ENCODE data around the gene TCERG1L. TPM values are rescaled to one million over a fixed set of nuclear protein-coding genes. Genes with fewer than 3 reads are reported as not detected.
"Not testable (repeated sequence)": the region's sequence is repeated elsewhere in the genome, so short reads cannot be mapped to it uniquely, and the experiment has no call there.

Gene TCERG1L
- total and polyA plus RNA-seq, 4 donors: 1.9 to 23.5 (median 14.9) TPM

DNA sequence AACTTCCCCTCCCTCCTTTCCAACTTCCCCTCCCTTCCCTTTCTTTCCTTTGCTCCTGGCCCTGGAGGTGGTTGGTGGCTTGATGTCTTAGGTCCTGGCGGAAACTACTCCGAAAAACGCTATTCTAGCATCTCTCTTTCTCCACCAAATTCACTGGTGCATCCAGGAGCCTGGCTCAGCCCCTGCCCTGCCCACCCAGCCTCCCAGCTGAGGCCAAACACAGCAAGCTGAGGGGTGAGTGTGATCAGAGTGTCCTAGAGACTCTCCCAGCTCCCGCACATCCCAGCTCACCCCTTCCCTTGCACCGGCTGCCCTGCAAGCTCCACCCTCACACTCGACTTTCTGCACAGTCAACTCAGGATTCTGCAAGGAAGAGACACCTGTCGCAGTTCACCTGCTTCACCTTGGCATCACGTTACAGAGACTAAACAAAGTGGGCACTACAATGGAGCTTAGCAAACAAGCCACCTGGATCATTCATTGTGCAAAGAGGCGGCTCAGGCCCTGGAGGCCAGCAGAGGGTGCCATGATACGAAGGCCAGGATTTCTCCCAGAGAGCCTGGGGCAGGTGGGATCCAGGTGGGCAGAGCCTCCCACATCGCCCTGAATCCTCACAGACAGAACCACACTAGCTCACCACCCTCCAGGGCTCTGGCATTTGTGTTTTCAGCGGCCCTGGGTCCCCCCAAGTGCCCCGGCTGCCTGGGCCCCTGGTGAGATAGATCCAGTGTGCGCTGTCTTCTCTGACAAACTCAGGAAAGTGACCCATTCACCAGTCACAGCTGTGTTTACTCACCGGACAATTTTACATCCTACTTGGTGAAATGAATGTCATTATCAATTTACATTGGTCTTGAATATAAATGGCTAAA, 169.6 kb downstream of the TCERG1L start:
- peaks cover 29% of the 10 kb centered on the region for H3K4me1 ChIP-seq (ENCODE audit: control insufficient read depth, insufficient read depth, low read length)
- no peak for DNase-seq (ENCODE audit: low read depth in 4 of 6, low spot score in 6 of 6)
- WGBS (ENCODE audit: insufficient coverage): 90% methylated on average over 10 of the region's 15 CpGs
- H3K4me3 ChIP-seq (ENCODE audit: low read depth, low read length): no peak overlapping the region
- peaks cover 21% of the 10 kb centered on the region for H3K36me3 ChIP-seq (ENCODE audit: control insufficient read depth, insufficient read depth, low read length)
- no peaks in the 10 kb centered on the region for H3K9me3 ChIP-seq (ENCODE audit: control insufficient read depth, insufficient read depth, low read length)
- H3K27me3 ChIP-seq (ENCODE audit: control insufficient read depth, insufficient read depth, low read length): no peaks in the 10 kb centered on the region
- no peak overlapping the region for H3K27ac ChIP-seq (ENCODE audit: low read depth, low read length)

DNA sequence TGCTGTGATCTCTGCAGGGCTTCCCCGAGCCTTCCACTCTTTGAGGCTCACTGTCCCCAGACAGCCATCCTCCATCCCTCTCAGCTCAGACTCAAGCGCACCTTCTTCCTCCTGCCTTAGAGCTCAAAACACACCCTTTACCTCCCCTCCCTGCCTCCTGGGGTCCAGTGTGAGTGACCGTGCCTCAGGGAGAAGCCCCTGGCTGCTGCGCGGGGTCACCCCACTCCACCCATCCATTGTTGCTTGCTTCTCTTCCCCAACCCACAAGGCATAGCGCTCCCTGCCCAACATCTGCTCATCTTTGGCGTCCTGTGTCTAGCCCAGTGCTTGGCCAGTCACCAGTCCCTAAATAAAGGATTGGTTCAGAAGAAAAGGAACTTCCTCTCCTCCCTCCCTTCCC, 170.3 kb downstream of the TCERG1L start:
- H3K9me3 ChIP-seq (ENCODE audit: control insufficient read depth, insufficient read depth, low read length): no peaks in the 10 kb centered on the region
- H3K4me1 ChIP-seq (ENCODE audit: control insufficient read depth, insufficient read depth, low read length): peaks cover 26% of the 10 kb centered on the region
- no peak for DNase-seq (ENCODE audit: low read depth in 4 of 6, low spot score in 6 of 6)
- no peaks in the 10 kb centered on the region for H3K27me3 ChIP-seq (ENCODE audit: control insufficient read depth, insufficient read depth, low read length)
- no peak overlapping the region for H3K27ac ChIP-seq (ENCODE audit: low read depth, low read length)
- H3K4me3 ChIP-seq (ENCODE audit: low read depth, low read length): no peak overlapping the region
- 79% methylated on average over 5 of the region's 7 CpGs for WGBS (ENCODE audit: insufficient coverage)
- H3K36me3 ChIP-seq (ENCODE audit: control insufficient read depth, insufficient read depth, low read length): peaks cover 23% of the 10 kb centered on the region

DNA sequence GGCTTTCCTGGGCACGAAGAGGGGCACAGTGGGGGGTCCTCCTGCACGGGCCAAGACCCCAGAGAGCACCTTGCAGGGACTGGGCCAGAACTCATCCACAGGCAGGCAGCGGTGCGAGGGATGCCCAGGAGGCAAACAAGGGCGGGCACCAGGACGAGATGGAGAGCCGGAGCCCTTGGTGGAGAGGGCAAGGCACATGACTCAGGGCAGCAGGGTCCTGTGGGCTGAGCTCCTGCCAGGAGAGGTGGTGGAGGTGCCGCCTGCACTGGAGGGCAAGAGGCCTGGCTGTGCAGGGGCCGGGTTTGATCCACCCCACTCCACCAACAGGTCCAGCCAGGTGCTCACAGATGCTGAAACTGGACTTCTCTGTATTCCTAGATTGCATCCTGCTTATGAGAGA, 170.9 kb downstream of the TCERG1L start:
- Histone ChIP-seq H3K4me1 (ENCODE audit: control insufficient read depth, insufficient read depth, low read length) (peaks cover 23% of the 10 kb centered on the region), H3K4me3 (ENCODE audit: low read depth, low read length) (no peak overlapping the region), H3K9me3 (ENCODE audit: control insufficient read depth, insufficient read depth, low read length) (no peaks in the 10 kb centered on the region), H3K27me3 (ENCODE audit: control insufficient read depth, insufficient read depth, low read length) (no peaks in the 10 kb centered on the region), H3K27ac (ENCODE audit: low read depth, low read length) (no peak overlapping the region), H3K36me3 (ENCODE audit: control insufficient read depth, insufficient read depth, low read length) (peaks cover 29% of the 10 kb centered on the region)
- no peak for DNase-seq (ENCODE audit: low read depth in 4 of 6, low spot score in 6 of 6)
- WGBS (ENCODE audit: insufficient coverage): 90% methylated on average over 8 of the region's 9 CpGs

DNA sequence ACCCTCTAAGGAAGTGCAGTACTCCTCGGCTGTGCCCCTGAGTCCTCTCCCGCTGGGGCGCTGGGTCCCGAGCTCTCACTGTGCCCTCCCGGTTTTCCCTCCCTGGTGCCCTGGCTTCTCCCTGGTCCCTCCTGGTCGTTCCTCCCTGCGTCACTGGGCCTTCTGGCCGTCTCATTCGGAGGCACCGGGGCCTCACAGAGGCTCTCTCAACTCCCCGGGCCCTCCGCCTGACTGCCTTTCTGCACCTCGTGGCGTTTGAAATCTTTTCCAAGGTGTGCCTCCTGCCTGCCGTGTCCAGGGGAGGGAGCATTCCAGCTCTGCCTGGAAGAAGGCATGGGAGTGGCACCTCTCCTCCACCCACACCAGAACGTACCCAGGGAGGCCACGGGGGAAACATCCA, 174.3 kb downstream of the TCERG1L start:
- no peak overlapping the region for H3K4me3 ChIP-seq (ENCODE audit: low read depth, low read length)
- DNase-seq (ENCODE audit: low read depth in 4 of 6, low spot score in 6 of 6): no peak
- H3K27me3 ChIP-seq (ENCODE audit: control insufficient read depth, insufficient read depth, low read length): no peaks in the 10 kb centered on the region
- H3K4me1 ChIP-seq (ENCODE audit: control insufficient read depth, insufficient read depth, low read length): peaks cover 8% of the 10 kb centered on the region
- WGBS (ENCODE audit: insufficient coverage): 85% methylated on average over 14 of the region's 17 CpGs
- H3K27ac ChIP-seq (ENCODE audit: low read depth, low read length): no peak overlapping the region
- H3K9me3 ChIP-seq (ENCODE audit: control insufficient read depth, insufficient read depth, low read length): no peaks in the 10 kb centered on the region
- H3K36me3 ChIP-seq (ENCODE audit: control insufficient read depth, insufficient read depth, low read length): peaks cover 39% of the 10 kb centered on the region

DNA sequence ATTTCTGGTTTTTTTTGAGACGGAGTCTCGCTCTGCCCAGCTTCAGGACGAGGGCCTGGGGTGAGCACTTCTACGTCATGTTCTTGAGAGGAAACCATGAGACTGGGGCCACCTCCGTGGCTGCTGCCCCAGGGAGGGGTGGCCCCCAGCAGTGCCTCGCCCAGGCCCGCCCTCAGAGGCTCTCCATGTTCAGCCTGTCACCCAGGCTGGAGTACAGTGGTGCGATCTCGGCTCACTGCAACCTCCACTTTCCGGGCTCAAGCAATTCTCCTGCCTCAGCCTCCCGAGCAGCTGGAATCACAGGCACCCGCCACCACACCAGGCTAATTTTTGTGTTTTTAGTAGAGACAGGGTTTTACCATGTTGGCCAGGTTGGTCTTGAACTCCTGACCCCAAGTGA, 175.2 kb downstream of the TCERG1L start:
- DNase-seq (ENCODE audit: low read depth in 4 of 6, low spot score in 6 of 6); H3K27me3 ChIP-seq (ENCODE audit: control insufficient read depth, insufficient read depth, low read length); H3K27ac ChIP-seq (ENCODE audit: low read depth, low read length); H3K9me3 ChIP-seq (ENCODE audit: control insufficient read depth, insufficient read depth, low read length); H3K4me3 ChIP-seq (ENCODE audit: low read depth, low read length): not testable (repeated sequence)
- Histone ChIP-seq H3K4me1 (ENCODE audit: control insufficient read depth, insufficient read depth, low read length) (peaks cover 13% of the 10 kb centered on the region), H3K36me3 (ENCODE audit: control insufficient read depth, insufficient read depth, low read length) (peaks cover 36% of the 10 kb centered on the region)
- 96% methylated on average over 10 of the region's 12 CpGs for WGBS (ENCODE audit: insufficient coverage)

DNA sequence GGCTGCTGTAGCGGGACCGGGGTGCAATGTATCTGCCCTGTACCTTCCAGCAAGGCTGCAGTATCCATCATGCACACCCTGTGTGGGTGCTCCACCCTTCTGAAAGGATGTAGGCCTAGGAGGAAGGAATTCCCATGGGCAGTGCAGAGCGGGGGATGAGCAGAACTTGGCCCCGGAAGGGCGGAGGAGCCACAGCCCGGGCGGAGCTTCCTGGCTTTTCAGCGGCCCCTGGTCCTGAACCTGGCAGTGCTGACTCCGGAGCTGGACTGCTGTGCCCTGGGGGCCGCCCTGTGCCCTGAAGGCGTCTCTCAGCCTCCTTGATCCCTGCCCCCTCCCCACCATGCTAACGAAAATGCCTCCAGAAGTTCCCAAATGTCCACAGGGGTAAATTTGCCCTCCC, 175.8 kb downstream of the TCERG1L start:
- Histone ChIP-seq H3K27ac (ENCODE audit: low read depth, low read length) (no peak overlapping the region), H3K9me3 (ENCODE audit: control insufficient read depth, insufficient read depth, low read length) (no peaks in the 10 kb centered on the region), H3K27me3 (ENCODE audit: control insufficient read depth, insufficient read depth, low read length) (no peaks in the 10 kb centered on the region), H3K36me3 (ENCODE audit: control insufficient read depth, insufficient read depth, low read length) (peaks cover 35% of the 10 kb centered on the region), H3K4me1 (ENCODE audit: control insufficient read depth, insufficient read depth, low read length) (peaks cover 13% of the 10 kb centered on the region), H3K4me3 (ENCODE audit: low read depth, low read length) (no peak overlapping the region)
- 100% methylated on average over 8 of the region's 12 CpGs for WGBS (ENCODE audit: insufficient coverage)
- DNase-seq (ENCODE audit: low read depth in 4 of 6, low spot score in 6 of 6): no peak

DNA sequence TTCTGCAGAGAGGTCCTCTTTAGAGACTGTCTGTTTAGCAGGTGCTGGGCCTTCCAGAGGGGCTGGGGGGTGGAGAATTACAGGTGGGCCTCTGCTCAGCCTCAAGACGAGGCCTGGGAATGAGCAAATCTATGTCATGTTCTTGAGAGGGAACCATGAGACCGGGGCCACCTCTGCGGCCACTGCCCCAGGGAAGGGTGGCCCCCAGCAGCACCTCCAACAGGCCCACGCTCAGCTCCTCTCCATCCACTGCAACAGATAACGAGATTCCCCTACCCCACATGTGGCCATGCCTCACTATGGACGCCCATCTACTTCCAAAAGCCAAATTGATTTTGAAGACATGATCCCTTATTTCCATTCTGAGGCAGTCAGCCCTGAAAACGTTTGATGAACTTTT, 176.9 kb downstream of the TCERG1L start:
- no peak for DNase-seq (ENCODE audit: low read depth in 4 of 6, low spot score in 6 of 6)
- no peaks in the 10 kb centered on the region for H3K9me3 ChIP-seq (ENCODE audit: control insufficient read depth, insufficient read depth, low read length)
- H3K36me3 ChIP-seq (ENCODE audit: control insufficient read depth, insufficient read depth, low read length): peaks cover 27% of the 10 kb centered on the region
- H3K27ac ChIP-seq (ENCODE audit: low read depth, low read length): no peak overlapping the region
- peaks cover 13% of the 10 kb centered on the region for H3K4me1 ChIP-seq (ENCODE audit: control insufficient read depth, insufficient read depth, low read length)
- H3K4me3 ChIP-seq (ENCODE audit: low read depth, low read length): no peak overlapping the region
- H3K27me3 ChIP-seq (ENCODE audit: control insufficient read depth, insufficient read depth, low read length): no peaks in the 10 kb centered on the region
- WGBS (ENCODE audit: insufficient coverage): 96% methylated on average over 4 of the region's 7 CpGs

DNA sequence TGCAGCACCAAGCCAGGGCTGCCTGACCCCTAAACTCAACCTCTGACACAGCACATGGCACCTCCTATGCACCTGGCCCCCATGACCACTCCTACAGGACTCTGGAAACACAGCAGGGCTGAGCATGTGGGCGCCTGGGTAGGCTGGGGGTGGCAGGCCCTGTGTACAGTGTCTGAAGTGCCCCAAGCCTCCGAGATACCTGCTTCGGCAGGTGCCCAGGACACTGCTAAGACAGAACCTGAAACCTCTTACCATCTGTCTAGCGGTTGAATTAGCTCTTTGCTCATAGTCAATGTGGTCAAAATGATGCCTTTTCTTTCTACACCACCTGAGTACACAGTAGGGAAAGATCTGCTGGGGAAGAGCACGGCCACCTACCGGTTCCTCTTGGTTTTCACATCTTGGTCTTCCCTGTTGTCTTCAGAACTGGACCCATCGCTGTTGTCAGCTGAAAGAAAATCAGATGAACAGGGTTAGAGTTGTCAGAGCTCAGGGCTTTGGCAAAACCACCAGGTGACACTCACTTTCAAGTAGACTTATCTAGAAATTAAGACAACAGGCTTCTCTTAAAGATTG, 177.4 kb downstream of the TCERG1L start:
- no peak for DNase-seq (ENCODE audit: low read depth in 4 of 6, low spot score in 6 of 6)
- Histone ChIP-seq H3K36me3 (ENCODE audit: control insufficient read depth, insufficient read depth, low read length) (peaks cover 25% of the 10 kb centered on the region), H3K4me3 (ENCODE audit: low read depth, low read length) (no peak overlapping the region), H3K4me1 (ENCODE audit: control insufficient read depth, insufficient read depth, low read length) (peaks cover 13% of the 10 kb centered on the region), H3K9me3 (ENCODE audit: control insufficient read depth, insufficient read depth, low read length) (no peaks in the 10 kb centered on the region), H3K27ac (ENCODE audit: low read depth, low read length) (no peak overlapping the region), H3K27me3 (ENCODE audit: control insufficient read depth, insufficient read depth, low read length) (no peaks in the 10 kb centered on the region)
- 98% methylated on average over 7 of the region's 7 CpGs for WGBS (ENCODE audit: insufficient coverage)

DNA sequence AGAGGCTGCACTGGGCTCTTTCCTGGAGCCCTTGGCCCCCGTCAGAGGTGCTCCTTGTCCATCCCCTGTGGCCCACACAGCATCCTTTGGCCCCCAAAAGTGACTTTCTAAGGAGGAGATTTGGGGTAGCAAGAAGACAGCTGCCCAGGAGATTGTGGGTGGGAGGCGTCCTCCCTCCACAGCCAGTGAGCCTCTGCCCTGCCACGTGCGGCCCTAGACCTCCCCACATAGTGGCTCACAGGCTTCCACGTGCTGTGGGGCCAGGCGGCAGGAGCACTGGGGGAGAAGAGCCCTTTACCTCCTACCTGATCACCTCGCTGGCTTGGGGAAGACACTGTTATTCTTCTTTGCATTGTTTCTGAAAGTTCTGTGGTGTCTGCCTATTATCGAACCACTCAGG, 178.8 kb downstream of the TCERG1L start:
- no peaks in the 10 kb centered on the region for H3K27me3 ChIP-seq (ENCODE audit: control insufficient read depth, insufficient read depth, low read length)
- DNase-seq (ENCODE audit: low read depth in 4 of 6, low spot score in 6 of 6): no peak
- H3K9me3 ChIP-seq (ENCODE audit: control insufficient read depth, insufficient read depth, low read length): no peaks in the 10 kb centered on the region
- no peak overlapping the region for H3K4me3 ChIP-seq (ENCODE audit: low read depth, low read length)
- H3K36me3 ChIP-seq (ENCODE audit: control insufficient read depth, insufficient read depth, low read length): peaks cover 25% of the 10 kb centered on the region
- no peak overlapping the region for H3K27ac ChIP-seq (ENCODE audit: low read depth, low read length)
- peaks cover 13% of the 10 kb centered on the region for H3K4me1 ChIP-seq (ENCODE audit: control insufficient read depth, insufficient read depth, low read length)
- WGBS (ENCODE audit: insufficient coverage): 95% methylated on average over 4 of the region's 8 CpGs

All from spinal cord (tissue), 10 donors.